D721Med (cell line): ENCODE results near the gene ANKRD42.

Experiments used
- DNase-seq: peaks from one replicate; pipeline ENCODE4 v3.0.0; 2011; ENCODE audit warnings: low spot score; ENCODE audit not compliant: insufficient read length
- FAIRE-seq: peaks from 2 replicates; lab custom pipeline; 2011; peaks lifted over from hg19 to GRCh38; lab: Jason Lieb, UNC
- TF ChIP-seq, protein P1 (sequence below): IDR thresholded peaks from 2 replicates; pipeline ENCODE4 v1.5.1; 2012; ENCODE audit warnings: mild to moderate bottlenecking, control low read depth; ENCODE audit not compliant: insufficient read depth; ENCODE audit errors: missing control alignments

ANKRD42 gene

DNA sequence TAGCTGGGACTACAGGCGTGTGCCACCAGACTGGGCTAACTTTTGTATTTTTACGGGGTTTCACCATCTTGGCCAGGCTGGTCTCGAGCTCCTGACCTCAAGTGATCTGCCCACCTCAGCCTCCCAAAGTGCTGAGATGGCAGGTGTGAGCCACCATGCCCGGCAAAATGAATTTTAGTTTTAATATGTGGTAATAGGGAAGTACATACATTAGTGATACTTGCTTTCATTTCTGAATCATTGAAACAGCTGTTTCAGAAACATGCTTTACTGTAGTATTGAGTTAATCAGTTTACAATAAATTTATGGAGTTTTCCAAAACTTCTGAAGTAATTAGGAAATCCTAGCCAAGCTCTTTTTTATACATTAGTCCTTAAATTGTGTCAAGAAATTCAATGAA, 21.0 kb upstream of the ANKRD42 start:
- TF ChIP-seq, protein P1, sequence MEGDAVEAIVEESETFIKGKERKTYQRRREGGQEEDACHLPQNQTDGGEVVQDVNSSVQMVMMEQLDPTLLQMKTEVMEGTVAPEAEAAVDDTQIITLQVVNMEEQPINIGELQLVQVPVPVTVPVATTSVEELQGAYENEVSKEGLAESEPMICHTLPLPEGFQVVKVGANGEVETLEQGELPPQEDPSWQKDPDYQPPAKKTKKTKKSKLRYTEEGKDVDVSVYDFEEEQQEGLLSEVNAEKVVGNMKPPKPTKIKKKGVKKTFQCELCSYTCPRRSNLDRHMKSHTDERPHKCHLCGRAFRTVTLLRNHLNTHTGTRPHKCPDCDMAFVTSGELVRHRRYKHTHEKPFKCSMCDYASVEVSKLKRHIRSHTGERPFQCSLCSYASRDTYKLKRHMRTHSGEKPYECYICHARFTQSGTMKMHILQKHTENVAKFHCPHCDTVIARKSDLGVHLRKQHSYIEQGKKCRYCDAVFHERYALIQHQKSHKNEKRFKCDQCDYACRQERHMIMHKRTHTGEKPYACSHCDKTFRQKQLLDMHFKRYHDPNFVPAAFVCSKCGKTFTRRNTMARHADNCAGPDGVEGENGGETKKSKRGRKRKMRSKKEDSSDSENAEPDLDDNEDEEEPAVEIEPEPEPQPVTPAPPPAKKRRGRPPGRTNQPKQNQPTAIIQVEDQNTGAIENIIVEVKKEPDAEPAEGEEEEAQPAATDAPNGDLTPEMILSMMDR, result no peak
- DNase-seq, result no peak
- FAIRE-seq, result no peak

DNA sequence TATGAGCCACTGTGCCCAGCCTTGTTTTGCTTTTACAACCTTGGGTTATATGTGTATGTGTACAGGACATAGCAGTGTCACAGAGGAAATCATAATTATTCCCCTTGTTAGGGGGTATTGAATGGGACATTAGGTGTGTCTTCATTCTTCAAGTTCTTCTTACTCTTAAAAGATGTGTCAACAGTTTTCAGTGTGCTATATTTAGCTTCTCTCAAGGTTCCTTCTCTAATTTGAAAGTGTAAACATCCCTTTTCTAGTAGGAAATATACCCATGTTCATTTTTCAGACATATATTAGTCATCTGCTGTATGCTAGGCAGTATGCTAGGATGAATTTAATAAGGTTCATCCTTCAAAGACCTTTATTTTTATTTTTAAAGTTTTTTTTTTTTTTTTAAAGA, 19.5 kb upstream of the ANKRD42 start:
- TF ChIP-seq, protein P1, result no peak
- DNase-seq, result no peak
- FAIRE-seq, result no peak

DNA sequence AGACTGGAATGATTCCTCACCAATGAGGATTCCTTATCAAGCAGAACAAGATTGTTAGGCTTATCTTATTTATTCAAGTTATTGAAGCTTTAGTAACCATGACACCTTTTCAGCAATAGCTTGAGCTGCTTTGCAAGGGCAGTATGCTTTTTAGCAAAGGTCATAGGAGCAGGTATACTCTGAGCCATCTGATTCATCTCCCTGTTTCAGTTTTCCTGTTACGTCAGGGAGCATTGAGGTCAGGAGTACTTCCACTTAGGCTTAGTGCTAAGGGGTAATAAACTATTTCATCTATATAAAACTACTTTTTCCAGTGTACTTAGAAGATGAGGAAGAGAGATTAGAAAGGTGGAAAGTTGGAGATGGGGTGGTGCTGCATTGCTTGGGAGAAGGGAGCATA, 17.7 kb upstream of the ANKRD42 start:
- TF ChIP-seq, protein P1, result no peak
- no peak for FAIRE-seq
- no peak for DNase-seq

DNA sequence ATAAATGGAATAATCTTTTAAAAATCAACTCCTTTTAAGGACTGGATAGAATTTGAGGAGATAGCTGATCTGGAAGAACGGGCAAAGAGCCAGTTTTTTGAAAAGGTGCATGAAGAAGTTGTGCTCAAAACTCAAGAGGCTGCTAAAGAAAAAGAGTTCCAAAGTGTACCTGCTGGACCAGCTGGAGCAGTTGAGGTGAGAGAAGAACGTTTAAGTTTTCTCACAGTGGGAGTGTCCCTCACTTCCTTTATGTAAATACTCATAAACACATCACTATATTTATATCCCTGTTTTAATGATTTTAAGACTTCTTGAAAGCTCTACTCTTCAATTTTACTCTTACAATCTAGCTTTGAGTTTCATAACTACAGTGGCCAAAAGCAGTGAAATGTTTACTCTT, 11.7 kb upstream of the ANKRD42 start:
- TF ChIP-seq, protein P1, result no peak
- FAIRE-seq (no peak), DNase-seq (no peak)

DNA sequence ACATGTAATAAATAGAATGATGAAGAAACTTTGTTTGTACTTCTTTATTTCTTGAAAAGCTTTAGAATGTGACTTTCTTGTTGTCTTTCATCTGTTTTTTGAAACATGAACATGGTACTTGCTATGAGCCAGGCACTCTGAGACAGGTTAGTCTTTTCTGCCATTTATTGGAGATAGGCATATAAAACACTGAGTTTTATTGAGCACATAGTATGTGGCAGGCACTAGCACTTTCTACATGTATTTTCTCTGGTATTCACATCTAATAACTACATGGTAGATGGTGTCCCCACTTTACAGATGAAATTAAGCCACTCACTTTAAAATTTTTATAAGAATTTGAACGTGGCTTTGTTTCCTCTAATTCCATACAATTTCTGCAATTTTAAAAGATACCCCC, 7.7 kb upstream of the ANKRD42 start:
- FAIRE-seq (no peak), DNase-seq (no peak)
- TF ChIP-seq, protein P1, result no peak

DNA sequence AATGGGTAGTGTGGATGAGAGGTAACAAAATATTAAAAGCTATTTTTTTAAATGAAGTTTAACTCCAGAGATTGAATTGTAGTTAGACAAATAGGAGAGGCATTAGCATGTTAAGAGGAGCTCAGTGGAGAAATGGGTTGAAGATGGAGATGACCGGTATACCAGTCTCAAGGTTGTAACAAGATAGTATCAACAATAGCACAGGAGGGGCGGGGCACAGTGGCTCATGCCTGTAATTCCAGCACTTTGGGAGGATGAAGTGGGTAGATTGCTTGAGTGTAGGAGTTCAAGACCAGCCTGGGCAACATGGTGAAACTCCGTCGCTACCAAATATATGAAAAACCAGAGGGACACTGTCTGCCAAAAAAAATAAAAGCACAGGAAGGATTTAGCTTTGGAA, 6.0 kb upstream of the ANKRD42 start:
- FAIRE-seq (no peak), DNase-seq (no peak)
- TF ChIP-seq, protein P1, result no peak

DNA sequence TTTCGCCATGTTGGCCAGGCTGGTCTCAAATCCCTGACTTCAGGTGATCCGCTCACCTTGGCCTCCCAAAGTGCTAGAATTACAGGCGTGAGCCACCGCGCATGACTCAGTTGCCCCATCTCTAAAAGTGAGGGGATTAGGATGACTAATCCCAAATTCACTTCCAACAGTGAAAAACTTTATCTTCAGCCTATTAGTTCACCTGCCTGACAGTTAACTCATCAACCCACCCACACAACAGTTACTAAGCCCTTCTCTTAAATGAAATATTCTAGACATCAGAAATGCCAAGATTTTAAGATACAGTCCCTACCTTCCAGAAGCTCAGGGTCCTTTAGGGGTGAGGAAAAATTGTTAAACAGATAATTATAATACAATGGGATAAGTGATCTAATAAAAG, 2.0 kb upstream of the ANKRD42 start:
- DNase-seq, result no peak
- TF ChIP-seq, protein P1, result no peak
- FAIRE-seq, result no peak
